Activated naive CD4-positive, alpha-beta T cell treated with anti-CD3 and anti-CD28 coated beads, Interleukin-2, amount 50 U/mL, for 16 hours (primary cell): Measurements from ENCODE around the gene DROSHA.
"Not testable (repeated sequence)": the region's sequence is repeated elsewhere in the genome, so short reads cannot be mapped to it uniquely, and the experiment has no call there.

Source experiments
- DNase-seq: peaks from one replicate; pipeline ENCODE4 v3.0.0-alpha.2; 2020

The DROSHA gene

DNA sequence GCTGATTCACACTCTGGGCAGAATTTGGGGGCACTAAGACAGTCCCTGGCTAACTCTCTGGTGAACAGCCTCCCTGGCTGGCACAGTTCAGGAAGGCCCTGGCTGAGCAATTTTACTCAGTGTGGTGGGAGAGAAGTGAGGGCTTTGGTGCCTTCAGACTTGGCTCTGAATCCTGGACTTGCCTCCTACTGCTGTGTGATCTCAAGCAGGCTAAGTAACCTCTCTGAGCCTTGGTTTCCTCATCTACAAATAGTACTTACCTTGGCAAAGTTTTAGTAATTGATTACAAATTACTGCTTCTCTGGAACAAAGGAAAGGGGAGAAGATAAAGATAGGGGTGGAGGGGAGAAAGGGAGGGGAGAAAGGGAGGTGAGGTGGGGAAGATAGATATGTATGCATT lies 153.8 kb downstream of the DROSHA start:
- DNase-seq, result no peak

DNA sequence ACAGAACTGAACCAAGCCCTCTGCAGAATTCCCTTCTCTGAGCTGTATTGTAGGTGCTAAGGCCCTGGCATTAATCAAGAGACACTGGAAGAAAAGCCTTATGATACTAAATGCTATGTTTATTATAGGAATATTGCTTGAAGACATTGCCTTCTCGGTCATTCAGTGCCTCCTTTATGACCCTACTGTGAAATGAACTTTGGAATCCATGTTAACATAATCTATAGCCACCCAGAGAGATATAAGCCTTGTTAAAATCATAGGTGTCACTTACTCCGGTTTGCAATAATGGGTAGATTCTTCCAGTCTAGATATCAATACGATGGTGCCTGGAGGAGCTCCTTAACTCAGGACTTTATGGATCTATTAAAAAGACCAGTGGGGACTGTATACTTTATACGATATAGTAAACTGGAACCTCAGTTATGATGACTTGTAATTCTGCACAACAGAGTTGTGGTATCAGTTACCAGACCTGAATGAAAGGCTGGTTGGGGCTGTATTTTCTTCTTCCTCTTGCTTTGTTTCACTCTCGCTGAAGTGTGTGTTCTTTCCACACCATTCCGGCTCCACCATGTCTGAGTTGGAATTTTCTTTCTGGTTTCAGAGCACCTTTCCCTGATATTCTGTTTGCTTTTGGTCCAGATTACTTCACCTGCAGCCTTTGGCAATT lies 154.5 kb downstream of the DROSHA start:
- DNase-seq, result no peak

DNA sequence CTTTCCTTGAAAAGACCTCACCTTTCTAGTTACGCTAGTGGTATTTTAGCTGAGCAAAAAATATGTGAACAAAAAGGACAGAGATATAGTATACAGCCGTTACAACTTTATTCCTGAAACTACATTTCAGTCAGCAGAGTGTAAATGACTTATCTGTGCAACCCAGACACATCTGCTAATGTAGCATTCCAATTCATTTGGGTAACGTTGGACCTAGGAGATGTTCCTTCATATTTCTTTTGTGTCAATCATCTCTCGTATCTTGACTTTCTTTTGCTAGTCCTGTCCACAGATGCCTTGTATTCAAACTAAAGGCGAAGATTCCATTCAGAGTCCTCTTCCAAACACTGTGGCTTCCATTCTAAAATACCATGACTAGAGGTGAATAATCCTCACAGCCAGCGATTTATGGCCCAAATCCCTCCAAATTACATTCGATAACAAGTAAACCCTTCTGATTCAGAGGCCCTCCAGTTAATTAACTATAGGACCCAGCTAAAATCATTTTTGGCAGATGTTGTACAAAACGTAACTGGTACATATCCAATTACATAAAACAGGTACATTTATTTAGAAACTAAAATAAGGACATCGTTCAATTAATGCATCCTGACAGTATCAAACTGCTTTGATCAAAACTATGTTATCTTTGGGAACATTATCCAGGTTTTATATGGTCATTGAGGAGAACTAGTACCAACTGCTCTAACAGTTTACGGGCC lies 155.7 kb downstream of the DROSHA start:
- DNase-seq, result no peak

DNA sequence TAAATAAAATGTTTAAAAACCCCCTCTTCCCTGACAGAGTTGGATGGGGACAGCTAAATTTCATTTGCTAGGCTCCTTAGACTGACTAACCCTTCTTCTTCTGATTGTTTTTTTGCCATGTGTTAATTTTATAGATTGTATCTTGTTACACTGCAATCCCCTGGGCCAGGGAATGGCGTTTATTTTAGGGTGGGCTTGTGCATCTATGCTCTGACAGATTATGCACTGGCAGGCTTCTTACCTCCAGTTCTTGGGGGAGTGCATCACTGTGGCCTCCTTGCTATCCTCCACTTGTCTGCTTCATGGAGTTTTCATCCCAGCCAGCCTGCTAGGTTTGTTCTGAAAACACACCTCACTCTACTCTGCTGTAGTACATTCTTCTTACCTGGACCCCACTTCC lies 159.8 kb downstream of the DROSHA start:
- DNase-seq, result no peak

DNA sequence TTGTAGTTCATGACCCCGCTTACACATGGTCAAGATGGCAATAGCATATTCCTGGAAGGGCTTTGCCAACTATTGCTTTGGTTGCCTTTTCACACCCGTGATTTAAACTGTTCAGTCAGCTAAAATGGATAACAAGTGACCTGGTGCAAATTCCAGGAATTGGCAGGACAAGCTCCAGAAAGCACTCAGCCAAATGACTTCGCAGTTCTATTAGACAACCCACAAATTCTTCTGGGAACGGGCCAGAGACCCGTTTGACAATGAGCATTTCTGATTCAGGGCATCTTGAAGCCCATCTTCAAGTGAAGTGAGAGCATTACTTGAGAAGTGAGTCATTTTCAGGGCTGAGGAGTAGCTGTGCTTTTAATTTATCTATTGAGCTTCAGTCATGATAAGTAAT lies 165.0 kb downstream of the DROSHA start:
- no peak for DNase-seq

DNA sequence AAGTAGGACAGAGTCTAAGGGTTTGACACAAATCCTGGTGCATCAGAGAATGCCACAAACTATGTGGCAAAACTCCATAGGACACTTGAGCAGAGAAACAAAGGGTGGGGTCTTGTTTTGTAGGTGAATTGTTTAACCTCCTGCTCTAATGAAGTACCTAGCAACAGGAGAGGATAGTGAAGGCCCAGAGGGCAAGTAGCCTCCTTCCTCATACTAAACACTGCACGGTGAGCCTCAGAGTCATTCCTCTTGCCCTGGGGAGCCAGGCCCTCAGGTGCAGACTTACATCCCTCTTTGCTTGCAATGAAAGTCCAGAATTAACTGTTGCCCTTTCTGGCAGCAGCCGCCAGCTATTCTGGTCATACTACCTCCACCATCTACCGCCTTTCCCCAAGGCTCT lies 166.1 kb downstream of the DROSHA start:
- DNase-seq, result no peak

DNA sequence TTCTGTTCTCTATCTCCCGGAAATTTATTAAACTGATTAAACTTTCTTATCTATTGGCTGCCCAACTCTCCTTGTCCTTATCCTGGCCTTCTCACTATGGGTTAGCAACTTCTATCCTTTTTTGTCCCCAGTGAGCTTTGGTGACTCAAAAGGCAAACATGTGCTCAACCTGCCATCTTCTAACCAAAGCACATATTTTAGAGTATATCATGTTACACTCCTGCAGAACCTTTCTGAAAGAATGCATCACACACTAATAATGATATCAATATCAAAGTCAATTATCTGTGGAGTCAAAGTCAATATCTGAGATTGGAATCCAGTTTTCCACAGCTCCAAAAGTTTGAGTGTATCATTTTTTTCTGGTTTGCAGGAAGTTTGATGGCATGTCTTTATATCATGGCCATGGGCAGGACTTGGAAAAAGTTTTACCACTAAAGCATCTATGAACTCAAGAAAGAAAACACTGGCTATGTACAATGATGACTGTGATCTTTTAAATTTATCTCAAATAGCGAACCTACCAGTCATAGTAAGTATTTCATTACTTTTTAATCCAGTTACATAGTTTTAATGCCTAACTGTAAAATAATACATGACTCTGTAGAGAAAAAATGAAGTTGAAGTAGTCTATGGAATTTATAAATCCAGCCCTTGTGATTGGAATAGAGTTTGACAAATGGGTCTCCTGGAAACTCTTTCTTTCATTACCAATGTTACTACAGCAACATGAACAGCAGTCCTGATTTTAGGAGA lies 166.8 kb downstream of the DROSHA start:
- DNase-seq, result no peak

DNA sequence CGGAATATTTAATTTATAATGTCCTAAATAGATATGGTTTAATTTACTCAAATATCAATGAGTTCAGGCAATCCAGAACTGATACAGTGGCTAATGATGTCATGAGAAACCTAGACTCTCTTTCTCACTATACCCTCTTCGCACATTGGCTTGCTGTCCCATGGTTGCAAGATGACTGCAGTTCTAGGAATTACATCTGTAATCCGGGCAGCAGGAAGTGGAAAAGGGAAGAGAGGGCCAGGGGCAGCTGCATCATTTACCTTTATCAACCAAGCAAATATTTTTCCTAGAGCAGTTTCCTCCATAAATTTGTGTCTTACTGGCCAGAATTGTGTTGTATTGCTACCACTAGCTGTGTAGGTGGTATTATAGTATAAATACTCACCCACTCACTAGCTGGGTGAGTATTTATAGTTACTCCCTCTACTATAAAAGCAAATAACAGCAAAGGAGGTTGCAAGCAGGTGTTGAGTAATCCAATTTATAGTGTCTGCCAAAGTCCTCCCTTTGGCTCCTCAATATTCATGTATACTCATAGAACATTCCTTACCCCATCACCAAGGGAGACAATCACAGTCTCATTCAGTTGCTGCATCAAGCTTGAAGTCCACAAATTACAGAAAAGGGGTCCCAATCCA lies 168.8 kb downstream of the DROSHA start:
- no peak for DNase-seq

DNA sequence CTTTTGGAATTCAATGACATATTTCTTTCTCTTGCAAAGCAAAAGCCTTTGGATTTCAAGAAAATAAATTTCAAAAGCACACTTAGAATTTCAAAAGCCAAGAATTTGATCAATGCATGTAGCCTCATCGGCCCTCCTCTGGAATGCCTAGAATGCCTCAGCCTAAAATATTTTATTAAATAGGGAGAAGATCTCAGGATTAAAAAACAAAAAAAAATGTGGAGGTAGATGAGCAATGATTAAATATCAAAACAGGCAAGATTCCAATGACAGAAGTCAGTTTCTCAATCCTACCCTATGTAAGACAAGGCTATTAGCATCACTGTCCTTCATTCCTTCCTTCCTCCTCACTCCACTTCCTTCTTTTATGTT lies 169.4 kb downstream of the DROSHA start:
- DNase-seq, result no peak

DNA sequence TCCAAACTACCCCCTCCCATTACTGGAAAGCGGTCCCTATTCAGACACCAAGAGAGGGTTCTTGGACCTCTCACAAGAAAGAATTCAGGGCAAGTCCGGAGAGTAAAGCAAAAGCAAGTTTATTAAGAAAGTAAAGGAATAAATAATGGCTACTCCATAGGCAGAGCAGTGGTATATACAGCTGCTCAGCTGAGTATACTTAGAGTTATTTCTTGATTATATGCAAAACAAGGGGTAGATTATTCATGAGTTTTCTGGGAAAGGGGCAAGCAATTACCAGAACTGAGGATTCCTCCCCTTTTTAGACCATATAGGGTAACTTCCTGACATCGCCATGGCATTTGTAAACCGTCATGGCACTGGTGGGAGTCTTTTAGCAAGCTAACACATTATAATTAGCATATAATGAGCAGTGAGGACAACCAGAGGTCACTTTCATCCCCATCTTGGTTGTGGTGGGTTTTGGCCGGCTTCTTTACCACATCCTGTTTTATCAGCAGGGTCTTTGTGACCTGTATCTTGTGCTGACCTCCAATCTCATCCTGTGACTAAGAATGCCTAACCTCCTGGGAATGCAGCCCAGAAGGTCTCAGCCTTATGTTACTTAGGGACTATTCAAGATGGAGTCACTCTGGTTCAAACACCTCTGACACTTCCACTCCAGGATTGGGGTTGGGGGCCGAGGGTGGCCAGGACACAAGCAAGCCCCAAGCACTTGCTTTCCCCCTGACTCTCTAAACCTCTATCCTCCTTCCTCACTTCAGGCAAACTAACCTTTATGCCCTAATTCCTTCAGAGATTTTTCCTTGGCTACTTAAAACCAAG lies 170.0 kb downstream of the DROSHA start:
- not testable (repeated sequence) for DNase-seq

DNA sequence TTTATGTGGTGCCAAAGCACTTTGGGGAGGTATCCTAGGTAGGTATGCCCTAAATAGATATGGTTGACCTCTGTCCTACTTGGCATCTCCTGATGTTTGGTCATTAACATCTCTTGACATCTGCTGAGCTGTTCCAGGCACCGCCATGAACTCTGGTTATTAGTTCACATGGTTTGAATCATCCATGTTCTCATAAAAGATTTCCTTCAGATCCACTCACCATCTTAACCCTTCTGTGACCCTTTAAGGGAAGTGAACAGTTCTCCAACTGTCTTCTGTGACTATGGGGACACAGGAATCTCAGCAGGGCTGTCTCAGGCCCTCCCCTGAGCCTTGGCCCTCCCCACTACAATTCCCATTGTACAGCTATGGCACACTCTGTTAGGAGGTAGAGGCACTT lies 170.7 kb downstream of the DROSHA start:
- DNase-seq, result no peak

DNA sequence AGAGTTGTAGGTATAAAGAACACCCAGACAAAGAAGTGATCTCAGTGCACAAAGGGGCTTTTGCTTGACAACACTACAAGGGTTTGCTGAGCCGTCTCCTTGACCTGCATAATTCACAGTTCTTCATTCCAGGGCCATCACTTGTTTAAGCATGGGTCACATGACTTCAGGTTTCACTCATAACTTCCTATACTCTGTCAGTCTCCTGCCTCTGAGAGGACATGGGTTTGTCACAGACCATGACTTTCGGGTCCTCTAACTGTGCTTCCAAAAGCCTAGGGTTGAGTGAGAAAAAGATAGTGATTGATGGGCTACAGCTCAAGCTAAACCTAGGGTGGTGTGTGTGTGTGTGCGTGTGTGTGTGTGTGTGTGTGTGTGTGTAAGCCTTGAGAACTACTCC lies 172.1 kb downstream of the DROSHA start:
- DNase-seq, result no peak

DNA sequence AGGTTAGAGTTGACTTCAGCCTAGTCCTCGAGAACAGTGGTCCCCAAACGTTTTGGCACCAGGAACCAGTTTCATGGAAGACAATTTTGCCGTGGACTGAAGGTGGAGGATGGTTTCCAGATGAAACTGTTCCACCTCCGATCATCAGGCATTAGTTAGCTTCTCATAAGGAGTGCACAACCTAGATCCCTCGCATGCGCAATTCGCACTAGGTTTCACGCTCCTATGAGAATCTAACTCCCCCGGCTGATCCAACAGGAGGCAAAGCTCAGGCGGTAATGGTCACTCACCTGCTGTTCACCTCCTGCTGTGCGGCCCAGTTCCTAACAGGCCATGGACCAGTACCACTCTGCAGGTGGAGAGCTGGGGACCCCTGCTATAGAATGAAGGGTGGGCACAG lies 174.9 kb downstream of the DROSHA start:
- no peak for DNase-seq

DNA sequence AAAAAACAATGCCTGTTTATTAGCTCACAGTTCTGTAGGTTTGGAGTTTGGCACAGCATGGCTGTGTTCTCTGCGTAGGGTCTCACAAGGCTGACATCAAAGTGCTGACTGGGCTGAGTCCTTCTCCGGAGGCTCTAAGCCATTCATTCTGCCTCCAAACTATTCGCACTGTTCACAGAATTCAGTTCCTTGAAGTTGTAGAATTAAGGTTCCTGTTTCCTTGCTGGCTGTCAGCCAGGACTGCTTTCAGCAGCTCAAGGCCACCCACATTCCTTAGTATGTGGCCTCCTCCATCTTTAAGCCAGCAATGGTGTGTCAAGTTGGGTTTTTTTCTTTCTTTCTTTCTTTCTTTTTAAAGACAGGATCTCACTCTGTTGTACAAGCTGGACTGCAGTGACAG lies 176.6 kb downstream of the DROSHA start:
- DNase-seq, result no peak
